GM21367 (cell line): Measurements from ENCODE around the gene LGR5.

Experiments
- ATAC-seq: cut with Tn5 transposase; IDR thresholded peaks from one replicate; pipeline ENCODE4 v1.9.1; 2021; ENCODE audit not compliant: unreplicated experiment

LGR5 gene

GRCh38 chr12:71438670-71439361, 782 bp upstream of the LGR5 start:
- ATAC-seq: no peak

GRCh38 chr12:71439362-71439612, 311 bp upstream of the LGR5 start:
- ATAC-seq: no peak

GRCh38 chr12:71440345-71440762, 756 bp downstream of the LGR5 start:
- no peak for ATAC-seq

GRCh38 chr12:71440763-71441748, 1.5 kb downstream of the LGR5 start:
- no peak for ATAC-seq

GRCh38 chr12:71441836-71442566, 2.4 kb downstream of the LGR5 start:
- ATAC-seq: no peak

GRCh38 chr12:71442567-71442931, 3.0 kb downstream of the LGR5 start:
- ATAC-seq: no peak

GRCh38 chr12:71445071-71445470, 5.5 kb downstream of the LGR5 start:
- ATAC-seq: no peak

GRCh38 chr12:71447691-71448132, 8.1 kb downstream of the LGR5 start:
- no peak for ATAC-seq

GRCh38 chr12:71448150-71448581, 8.6 kb downstream of the LGR5 start:
- ATAC-seq: no peak

- ATAC-seq: no peak
Measured at GRCh38 chr12:71449373-71450070, 9.9 kb downstream of the LGR5 start.

GRCh38 chr12:71452006-71452405, 12.4 kb downstream of the LGR5 start:
- ATAC-seq: no peak

- ATAC-seq: no peak
Measured at GRCh38 chr12:71455028-71455737, 15.6 kb downstream of the LGR5 start.

GRCh38 chr12:71456316-71456715, 16.7 kb downstream of the LGR5 start:
- ATAC-seq: no peak

- no peak for ATAC-seq
Measured at GRCh38 chr12:71456990-71457389, 17.4 kb downstream of the LGR5 start.

- ATAC-seq: no peak
Measured at GRCh38 chr12:71460318-71460717, 20.7 kb downstream of the LGR5 start.

- ATAC-seq: no peak
Measured at GRCh38 chr12:71460850-71461609, 21.4 kb downstream of the LGR5 start.

- ATAC-seq: no peak
Measured at GRCh38 chr12:71461787-71462328, 22.3 kb downstream of the LGR5 start.

GRCh38 chr12:71465796-71466195, 26.2 kb downstream of the LGR5 start:
- ATAC-seq: no peak

- no peak for ATAC-seq
Measured at GRCh38 chr12:71469258-71469750, 29.7 kb downstream of the LGR5 start.
